ENCODE measurements around the gene SEC14L1. TPM values are rescaled to one million over a fixed set of nuclear protein-coding genes. Genes with fewer than 3 reads are reported as not detected.

Gene SEC14L1
- total RNA-seq, 1 donor from 2014 or later: 63.9 TPM

GRCh38 chr17:77178050-77178449 lies 37.3 kb downstream of the SEC14L1 start:
- peak; percentile 44 for ATAC-seq (ENCODE audit: poor library complexity)
- intact Hi-C loops (cut with DNase I): no loop called here

GRCh38 chr17:77178563-77178962 lies 37.8 kb downstream of the SEC14L1 start:
- DNase-seq (no peak), ATAC-seq (ENCODE audit: poor library complexity) (no peak)
- intact Hi-C loops (cut with DNase I): no loop called here

More at GRCh38 chr17:77178050-77178449, 37.3 kb downstream of the SEC14L1 start:
- DNase-seq: no peak

- ATAC-seq (ENCODE audit: poor library complexity): no peak
- DNase-seq: no peak
- intact Hi-C loops (cut with DNase I): no loop called here
Observed at GRCh38 chr17:77180503-77181357, 40.0 kb downstream of the SEC14L1 start.

- intact Hi-C loops (cut with DNase I): no loop called here
- DNase-seq (no peak), ATAC-seq (ENCODE audit: poor library complexity) (no peak)
Observed at GRCh38 chr17:77182205-77183172, 41.7 kb downstream of the SEC14L1 start.

GRCh38 chr17:77184474-77184873 lies 43.7 kb downstream of the SEC14L1 start:
- intact Hi-C loops (cut with DNase I): no loop called here
- DNase-seq (no peak), ATAC-seq (ENCODE audit: poor library complexity) (no peak)

GRCh38 chr17:77185137-77185536 lies 44.4 kb downstream of the SEC14L1 start:
- intact Hi-C loops (cut with DNase I): no loop called here
- ATAC-seq (ENCODE audit: poor library complexity): peak; percentile 77
- DNase-seq: no peak

- ATAC-seq (ENCODE audit: poor library complexity) (peak; percentile 74), DNase-seq (no peak)
- intact Hi-C loops (cut with DNase I): no loop called here
Observed at GRCh38 chr17:77186141-77186604, 45.4 kb downstream of the SEC14L1 start.

- DNase-seq (no peak), ATAC-seq (ENCODE audit: poor library complexity) (no peak)
- intact Hi-C loops (cut with DNase I): no loop called here
Observed at GRCh38 chr17:77188084-77189066, 47.6 kb downstream of the SEC14L1 start.

- intact Hi-C loops (cut with DNase I): no loop called here
- DNase-seq: no peak
- ATAC-seq (ENCODE audit: poor library complexity): no peak
Observed at GRCh38 chr17:77189148-77189547, 48.4 kb downstream of the SEC14L1 start.

GRCh38 chr17:77190576-77190975 lies 49.8 kb downstream of the SEC14L1 start:
- DNase-seq (no peak), ATAC-seq (ENCODE audit: poor library complexity) (no peak)
- intact Hi-C loops (cut with DNase I): no loop called here

- ATAC-seq (ENCODE audit: poor library complexity): no peak
- intact Hi-C loops (cut with DNase I): no loop called here
- no peak for DNase-seq
Observed at GRCh38 chr17:77191244-77191643, 50.5 kb downstream of the SEC14L1 start.

- no peak for DNase-seq
- intact Hi-C loops (cut with DNase I): no loop called here
- no peak for ATAC-seq (ENCODE audit: poor library complexity)
Observed at GRCh38 chr17:77193653-77194052, 52.9 kb downstream of the SEC14L1 start.

- no peak for DNase-seq
- intact Hi-C loops (cut with DNase I): no loop called here
- no peak for ATAC-seq (ENCODE audit: poor library complexity)
Observed at GRCh38 chr17:77194179-77194578, 53.4 kb downstream of the SEC14L1 start.

- intact Hi-C loops (cut with DNase I): no loop called here
- DNase-seq (no peak), ATAC-seq (ENCODE audit: poor library complexity) (no peak)
Observed at GRCh38 chr17:77196251-77196650, 55.5 kb downstream of the SEC14L1 start.

- DNase-seq (no peak), ATAC-seq (ENCODE audit: poor library complexity) (no peak)
- intact Hi-C loops (cut with DNase I): no loop called here
Observed at GRCh38 chr17:77197115-77197514, 56.3 kb downstream of the SEC14L1 start.

- intact Hi-C loops (cut with DNase I): no loop called here
- no peak for DNase-seq
- ATAC-seq (ENCODE audit: poor library complexity): no peak
Observed at GRCh38 chr17:77200711-77201110, 59.9 kb downstream of the SEC14L1 start.

- DNase-seq: no peak
- ATAC-seq (ENCODE audit: poor library complexity): no peak
- intact Hi-C loops (cut with DNase I): no loop called here
Observed at GRCh38 chr17:77203436-77203835, 62.7 kb downstream of the SEC14L1 start.

GRCh38 chr17:77203846-77204245 lies 63.1 kb downstream of the SEC14L1 start:
- no peak for DNase-seq
- ATAC-seq (ENCODE audit: poor library complexity): no peak
- intact Hi-C loops (cut with DNase I): no loop called here

Measured in Right ventricle myocardium superior (tissue), 1 donor.